IPS-NIHi7 (cell line): ENCODE data around the gene TBCE.

Experiments
- DNase-seq: peaks from one replicate; pipeline ENCODE4 v3.0.0; 2012; ENCODE audit warnings: mixed read lengths; ENCODE audit errors: extremely low spot score

Gene TBCE

DNA sequence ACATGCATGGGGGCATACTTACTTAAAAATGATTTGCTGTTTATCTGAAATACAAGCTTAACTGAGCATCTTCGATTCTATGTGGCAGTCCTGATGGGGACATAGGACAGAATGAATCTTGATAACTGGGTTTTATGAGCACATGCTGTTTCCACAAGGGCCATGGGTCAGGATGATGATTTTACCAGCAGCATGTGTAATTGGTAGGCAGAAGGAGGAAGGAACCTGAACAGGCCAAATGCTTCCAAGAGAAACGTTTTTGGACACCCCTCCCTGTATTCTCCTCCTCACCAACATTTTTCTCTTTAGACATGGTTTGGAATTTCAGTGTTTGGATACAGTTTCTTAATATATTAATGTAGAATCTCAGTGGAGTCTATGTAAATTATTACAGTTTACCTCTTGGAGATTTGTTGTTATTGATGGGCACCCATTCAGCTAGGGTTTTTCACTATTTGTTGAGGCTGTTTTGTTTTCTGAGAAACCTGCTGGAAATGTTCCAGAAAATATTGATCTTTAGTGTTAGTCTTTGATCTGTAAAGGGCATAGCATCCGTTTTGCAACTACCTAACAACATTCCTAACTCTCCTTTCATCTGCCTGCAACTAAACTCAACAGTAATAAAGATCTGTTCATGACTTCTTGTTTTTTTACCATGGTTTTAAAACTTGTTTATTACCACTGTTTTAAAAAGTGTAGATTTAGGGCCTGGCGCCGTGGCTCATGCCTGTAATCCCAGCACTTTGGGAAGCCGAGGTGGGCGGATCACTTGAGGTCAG, 42.0 kb downstream of the TBCE start:
- no peak for DNase-seq

DNA sequence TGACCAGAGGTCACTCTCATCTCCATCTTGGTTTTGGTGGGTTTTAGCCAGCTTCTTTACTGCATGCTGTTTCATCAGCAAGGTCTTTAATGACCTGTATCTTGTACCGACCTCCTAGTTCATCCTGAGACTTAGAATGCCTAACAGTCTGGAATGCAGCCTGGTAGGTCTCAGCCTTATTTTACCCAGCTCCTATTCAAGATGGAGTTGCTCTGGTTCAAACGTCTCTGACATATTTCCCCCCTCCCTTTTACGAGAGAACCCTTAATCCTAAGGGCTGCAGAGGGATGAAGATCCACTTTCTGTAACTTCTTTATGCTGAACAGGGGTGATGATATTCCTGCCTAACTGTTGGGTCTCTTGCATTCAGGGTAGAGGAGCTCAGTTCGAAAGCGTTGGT, 43.2 kb downstream of the TBCE start:
- no peak for DNase-seq

DNA sequence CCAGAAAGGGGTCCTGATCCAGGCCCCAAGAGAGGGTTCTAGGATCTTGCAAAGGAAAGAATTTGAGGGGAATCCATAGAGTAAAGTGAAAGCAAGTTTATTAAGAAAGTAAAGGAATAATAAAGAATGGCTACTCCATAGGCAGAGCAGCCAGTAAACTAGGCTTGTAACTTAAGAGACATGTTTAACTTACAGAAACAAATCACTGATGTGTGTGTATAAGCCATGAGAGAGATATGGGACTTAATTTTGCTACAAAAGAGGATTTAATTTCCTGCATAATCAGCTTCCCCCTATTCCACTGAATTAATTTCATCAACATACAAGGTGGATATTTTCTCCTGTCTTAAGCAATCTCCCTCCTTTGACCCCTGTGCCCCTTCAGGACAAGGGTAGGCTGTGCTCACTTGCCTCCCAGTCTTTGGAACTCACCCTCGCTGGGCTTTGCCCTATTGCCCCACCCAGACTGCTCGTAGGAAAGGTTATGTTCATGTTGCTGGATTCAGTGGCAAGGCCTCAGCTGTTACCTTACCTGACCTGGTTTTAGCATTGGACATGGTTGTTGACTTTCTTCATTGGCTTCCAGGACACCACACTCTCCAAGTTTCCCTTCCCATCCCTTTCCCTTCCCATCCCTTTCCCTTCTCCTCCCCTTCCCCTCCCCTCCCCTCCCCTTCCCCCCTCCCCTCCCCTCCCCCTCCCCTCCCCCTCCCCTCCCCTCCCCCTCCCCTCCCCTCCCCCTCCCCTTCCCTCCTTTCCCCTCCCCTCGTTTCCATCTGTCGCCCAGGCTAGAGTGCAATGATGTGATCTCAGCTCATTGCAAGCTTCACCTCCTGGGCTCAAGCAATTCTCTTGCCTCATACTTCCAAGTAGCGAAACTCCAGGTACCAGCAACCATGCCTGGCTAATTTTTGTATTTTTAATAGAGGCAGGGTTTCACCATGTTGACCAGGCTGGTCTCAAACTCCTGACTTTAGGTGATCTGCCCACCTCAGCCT, 44.6 kb downstream of the TBCE start:
- DNase-seq = no peak

DNA sequence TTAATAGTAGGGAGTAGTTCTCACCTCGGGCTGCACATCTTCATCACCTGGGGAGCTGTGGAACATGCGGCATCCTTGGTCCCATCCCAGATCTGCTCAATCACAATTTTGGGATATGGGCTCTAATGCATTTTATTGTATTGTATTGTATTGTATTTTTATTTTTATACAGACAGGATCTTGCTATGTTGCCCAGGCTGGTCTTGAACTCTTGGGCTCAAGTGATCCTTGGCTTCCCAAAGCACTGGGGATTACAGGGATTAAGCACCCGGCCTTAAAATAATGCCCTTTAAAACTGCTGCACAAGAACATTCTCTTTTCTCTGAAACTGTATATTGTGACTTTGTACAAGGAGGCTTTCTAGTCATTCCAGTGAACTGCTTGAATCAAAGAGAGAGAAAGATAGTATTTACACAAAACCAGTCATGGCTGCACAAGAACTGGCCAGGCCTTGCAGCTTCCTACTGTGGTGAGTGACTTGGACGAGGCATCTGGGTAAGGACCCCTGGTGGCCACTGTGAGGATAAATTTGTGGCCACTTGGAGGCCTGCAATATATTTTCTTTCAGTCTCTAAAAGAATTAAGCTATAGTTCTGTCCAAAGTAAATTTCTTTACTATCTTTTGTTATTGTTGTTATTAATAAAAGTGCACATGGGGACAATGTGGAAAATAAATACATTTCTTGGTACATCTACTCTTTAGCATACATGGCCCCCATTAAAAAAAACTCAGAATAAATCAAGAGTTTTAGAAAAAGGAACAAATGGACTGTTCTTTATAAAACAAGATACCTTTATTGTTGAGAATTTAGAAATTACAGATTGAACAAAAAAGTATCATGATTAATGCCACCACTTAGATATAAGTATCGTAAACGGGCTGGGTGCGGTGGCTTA, 48.0 kb downstream of the TBCE start:
- peak; percentile 76 for DNase-seq

DNA sequence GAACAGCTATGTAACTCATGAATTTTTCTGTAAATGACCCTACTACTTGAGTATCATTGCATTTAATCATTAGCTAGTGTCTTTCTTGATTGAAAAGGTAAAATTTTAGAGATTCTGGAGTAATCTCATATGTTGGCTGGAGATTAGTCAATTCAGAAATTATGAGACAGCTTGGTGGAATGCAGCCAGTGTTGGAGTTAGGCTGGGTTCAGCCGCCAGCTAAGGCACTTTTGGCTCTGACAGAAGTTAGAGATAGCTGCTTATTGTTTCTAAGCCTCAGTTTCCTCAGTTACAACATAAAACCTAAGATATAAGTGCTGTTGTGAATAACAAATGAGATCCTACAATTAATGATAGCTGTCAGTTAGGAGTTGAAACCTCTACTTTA, 49.4 kb downstream of the TBCE start:
- DNase-seq = no peak

DNA sequence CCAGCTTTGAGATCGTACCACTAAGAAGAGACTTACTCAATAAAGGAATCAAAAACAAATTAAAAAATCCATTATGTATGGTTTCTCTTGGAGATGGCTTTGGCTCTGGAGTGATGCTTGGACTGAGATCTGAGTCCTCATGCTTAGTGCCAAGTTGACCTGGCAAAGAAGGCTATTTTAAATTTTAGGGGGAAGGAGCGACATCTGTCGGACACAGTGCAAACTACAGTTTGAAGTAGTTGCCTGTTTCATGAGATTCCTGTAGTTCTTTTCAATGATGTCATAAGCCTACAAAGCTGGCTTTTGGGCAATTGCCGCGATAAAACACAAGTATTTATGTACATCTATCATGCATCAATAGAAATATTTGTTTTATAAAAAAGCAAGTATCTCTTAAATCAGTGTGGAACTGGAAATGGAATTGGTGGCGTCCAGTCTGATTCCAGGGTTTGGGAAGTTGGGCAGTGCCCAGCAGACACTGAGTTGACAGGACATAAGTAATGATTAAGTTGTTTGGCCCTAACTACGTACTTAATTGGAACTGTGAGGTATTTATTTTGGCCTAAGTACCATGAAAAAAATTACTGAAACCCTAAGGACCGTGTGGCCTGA, 50.0 kb downstream of the TBCE start:
- peak; percentile 78 for DNase-seq

DNA sequence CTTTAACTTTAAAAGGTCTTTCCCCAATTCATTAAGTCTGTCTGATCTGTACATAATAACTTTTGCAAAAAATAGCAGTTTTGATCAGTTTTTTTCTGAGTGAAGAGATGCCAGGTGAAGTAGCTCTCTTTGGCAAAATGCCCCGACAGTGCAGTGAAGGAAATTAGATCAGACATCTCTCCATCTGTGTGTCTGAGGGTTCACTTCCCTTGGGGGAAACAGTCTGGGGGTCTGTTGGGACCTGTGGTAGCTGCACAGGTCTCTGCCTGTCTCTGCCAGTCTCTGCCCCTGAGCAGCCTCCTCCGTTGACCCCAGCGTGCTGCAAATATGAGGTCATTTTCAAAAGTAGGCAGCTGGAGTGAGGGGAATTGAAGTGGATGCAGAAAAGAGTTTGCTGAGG, 54.5 kb downstream of the TBCE start:
- no peak for DNase-seq

DNA sequence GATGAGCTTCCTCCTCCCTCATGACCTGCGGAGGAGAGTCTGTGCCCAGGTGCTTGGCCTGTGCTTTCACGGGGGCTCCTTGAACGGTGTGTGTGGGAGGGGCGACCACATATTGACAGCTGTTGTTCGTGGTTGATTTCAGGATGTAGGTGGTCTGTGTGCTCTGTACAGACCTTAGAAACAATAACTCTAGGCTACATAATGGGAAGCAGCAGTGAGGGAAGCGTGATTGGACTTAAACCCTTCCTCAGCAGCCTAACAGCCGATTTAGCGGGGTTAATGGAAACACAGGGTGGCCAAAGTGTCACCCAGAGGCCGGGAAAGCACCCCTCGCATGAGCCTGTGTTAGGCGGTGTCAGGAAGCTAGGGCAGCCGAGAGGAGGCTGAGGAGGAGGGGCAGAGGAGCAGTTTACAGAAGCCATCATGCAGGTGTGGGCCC, 56.0 kb downstream of the TBCE start:
- no peak for DNase-seq

DNA sequence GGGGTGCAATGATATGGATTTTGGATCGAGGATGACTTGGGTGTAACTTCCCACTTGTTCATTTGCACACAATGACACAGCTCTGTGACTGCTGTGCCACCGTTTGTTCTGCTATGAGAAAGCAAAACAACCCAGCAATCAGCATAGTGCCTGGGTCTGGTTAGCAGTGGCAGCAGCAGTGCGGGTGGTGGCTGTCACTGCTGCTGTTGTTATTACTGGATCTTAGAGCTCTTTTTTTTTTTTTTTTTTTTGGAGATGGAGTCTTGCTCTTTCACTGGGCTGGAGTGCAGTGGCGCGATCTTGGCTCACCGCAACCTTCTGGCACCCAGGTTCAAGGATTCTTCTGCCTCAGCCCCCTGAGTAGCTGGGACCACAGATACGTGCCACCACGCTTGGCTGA, 56.9 kb downstream of the TBCE start:
- DNase-seq = no peak

DNA sequence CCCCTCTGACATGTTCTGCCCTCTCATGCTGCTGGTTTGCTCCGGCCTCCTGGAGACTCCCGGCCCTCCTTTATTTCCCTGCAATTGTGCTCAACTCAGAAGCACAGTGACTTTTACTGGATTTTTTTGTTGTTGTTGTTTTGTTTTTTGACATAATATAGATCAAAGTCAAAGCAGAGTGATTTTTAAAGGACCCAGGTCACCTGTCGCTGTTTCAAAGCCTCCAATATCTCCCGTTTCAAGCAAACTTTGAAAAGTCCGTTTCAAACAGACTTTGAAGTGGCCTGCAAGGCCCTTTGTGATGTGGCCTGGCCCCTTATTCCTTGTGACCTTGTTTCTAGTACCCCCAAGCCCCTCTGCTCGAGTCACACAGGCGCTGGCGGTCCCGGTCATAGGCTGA, 58.1 kb downstream of the TBCE start:
- DNase-seq = no peak

DNA sequence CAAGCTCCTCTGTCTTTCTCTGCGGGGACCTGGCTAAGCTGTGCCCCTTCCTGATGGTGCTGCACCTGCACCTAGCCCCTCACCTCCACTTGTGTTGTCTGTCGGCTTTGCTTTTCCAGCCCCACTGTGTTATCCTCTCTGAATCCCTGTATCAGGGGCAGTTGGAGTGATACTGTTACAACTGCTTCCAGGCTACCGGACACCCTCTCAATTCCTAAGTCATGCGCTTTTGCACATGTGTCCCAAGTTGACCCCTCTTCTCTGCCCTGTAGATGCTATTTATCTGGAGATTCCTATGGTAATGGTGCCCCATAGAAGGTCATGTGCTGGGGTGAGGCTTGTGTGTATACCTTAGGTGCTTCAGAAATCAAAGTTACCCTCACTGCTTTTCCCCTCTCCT, 58.9 kb downstream of the TBCE start:
- DNase-seq = no peak

DNA sequence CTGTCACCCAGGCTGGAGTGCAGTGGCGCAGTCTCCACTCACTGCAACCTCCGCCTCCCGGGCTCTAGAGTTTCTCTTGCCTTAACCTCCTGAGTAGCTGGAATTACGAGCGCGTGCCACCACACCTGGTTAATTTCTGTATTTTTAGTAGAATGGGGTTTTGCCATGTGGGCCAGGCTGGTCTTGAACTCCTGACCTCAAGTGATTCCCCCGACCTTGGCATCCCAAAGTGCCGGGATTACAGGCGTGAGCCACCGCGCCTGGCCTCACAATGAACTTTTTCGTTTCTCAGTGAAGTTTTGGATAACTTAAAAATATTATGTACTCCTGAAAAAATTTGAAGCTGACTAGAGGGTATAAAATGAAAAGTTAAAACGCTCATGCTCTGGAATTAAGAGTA, 59.5 kb downstream of the TBCE start:
- no peak for DNase-seq

DNA sequence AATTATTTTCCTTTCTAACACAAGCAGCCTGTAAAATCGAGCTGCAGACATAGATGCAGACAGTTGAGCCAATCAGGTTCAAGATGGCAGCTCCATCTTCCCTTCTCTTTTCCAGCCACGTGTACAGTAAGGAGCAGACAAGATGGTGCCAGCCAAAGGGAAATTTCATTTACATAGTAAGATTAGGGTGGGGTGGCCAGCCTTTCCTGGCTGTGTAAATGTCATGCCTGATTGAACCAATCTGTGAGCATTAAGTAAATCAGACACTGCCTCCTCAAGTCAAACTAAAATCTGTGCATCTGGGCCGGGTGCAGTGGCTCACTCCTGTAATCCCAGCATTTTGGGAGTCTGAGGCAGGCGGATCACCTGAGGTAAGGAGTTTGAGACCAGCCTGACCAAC, 60.2 kb downstream of the TBCE start:
- DNase-seq = no peak

DNA sequence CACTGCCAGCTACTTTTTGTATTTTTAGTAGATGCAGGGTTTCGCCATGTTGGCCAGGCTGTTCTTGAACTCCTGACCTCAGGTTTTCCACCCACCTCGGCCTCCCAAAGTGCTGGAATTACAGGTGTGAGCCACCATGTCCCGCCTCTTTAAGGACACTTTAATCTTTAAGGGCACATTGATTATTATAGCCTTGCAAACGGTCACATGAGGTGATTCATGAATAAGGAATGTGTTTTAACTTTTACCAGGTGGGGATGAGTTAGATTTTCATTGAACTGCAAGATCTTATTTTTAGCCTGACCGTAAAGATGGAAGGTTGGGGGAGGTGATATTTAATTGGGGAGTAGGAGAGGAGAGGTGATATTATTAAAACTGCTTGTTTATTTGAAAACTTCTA, 61.9 kb downstream of the TBCE start:
- DNase-seq = no peak

DNA sequence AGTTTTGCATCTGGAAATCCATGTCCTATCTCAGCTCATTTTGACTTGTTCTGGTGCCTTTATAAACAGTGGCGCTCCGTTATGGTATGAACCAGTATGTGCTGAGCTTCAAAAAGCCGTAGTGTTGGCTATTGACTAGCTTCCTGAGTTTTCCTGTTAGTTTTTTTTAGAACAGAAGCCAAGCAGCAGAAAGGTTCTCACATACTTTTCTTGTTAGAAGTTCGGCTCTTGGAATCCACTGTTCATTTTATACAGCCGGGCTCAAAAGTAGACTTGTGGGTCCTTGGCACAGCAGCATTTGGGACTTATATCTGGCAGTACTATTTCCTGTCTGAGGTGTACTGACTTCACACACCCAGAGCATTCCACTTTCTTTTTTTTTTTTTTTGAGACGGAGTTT, 63.8 kb downstream of the TBCE start:
- no peak for DNase-seq

DNA sequence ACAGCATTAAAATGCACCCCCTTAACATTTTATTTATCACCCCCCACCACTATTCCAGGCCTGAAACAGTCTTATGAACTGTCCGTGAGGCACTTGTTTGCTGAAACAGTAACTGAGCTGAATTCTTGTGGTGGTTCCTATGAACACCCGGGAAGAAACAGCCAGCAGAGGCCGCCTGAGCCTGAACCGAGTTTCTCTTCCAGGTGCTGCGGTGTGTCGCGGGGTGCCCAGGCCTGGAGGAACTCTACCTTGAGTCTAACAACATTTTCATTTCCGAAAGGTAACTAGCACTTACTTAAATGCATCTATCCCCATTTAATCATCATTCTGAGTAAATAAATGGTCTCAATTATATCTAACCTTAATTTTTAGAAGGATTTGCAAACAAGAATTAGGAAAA, 66.8 kb downstream of the TBCE start:
- peak; percentile 38 for DNase-seq

DNA sequence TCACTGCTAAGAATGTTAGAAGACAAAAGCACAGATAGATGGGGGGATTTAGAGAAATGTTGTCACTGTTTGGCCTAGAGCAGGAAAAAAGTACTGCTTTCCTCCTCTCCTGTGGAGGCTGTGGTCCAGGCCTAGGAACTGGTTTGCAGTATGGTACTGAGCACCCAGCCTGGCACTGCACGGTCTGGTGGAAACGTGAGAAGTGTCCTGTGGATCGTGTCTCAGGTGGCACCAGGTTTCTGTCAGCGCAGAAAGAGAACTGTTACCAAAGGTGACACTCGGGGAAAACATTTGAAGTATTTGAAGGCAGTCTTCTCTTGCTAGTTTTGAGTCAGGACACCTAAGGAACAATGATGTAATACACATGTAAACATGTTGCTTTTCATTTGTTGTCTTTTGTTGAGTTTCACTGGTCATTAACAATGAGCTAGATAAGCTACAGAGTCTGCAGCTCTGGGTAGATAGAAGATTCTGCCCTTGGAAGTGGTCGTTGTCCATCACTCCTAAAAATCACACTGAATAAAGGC, 74.0 kb downstream of the TBCE start:
- DNase-seq = no peak

DNA sequence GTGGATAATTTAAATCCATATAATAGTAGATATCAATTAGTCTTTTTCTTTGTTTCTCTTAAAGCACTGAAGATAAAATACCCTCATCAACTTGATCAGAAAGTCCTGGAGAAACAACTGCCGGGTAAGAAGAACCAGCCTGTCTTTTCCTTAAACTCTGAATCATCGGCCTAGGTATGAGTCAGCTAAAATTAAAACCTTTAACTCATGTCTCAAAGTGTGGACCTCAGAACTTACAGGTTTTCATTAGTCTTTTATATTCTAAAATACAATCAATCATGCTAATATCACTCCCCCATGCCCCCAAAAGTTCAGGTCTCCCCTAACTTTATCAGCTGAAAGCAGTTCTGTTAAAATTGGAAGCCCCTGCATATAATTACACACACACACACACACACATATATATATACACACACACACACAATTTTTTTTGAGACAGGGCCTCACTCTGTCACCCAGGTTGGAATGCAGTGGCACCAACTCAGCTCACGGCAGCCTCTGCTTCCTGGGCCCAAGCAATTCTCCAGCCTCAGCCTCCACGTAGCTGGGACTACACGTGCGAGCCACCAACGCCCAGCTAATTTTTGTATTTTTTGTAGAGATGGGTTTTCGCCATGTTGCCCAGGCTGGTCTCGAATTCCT, 75.7 kb downstream of the TBCE start:
- DNase-seq = no peak

DNA sequence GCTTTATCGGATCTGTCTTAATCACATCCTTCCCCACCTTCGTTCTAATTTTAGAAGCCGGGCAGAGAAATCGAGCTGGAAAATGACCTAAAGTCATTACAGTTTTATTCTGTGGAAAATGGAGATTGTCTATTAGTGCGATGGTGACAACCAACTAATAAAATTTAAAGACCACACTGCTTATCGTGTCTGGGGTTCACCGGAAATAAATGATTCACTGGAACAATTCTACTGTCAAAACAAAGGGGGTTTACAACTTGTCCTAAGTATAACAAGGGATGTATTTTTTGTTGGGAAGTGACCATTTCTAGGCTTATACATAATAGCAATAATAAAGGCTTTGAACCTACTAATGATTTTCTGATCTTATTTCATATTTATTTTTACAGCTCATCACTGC, 81.4 kb downstream of the TBCE start:
- DNase-seq = no peak

DNA sequence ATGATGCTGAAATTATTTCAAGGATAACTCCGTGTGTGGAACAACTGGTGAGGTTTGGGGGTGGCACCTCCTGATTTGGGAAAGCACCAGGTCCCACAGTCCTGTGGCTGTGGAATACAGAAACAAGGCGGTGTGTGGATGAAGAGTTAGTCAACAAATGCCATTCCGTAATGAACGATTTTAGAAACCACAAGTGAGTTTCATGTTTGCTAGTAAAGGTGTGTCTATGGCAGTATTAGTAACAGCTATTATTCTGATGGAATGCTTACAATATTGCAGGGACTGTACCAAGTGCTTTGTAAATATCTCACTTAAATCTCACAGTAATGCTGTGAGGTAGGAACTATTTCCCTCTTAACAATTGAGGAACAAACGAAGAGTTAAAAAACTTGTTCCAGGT, 83.2 kb downstream of the TBCE start:
- no peak for DNase-seq
